Esophagus muscularis mucosa (tissue), 4 donors: Measurements from ENCODE around the gene PHF2. TPM values are rescaled to one million over a fixed set of nuclear protein-coding genes. Genes with fewer than 3 reads are reported as not detected.

Experiments
- DNase-seq: peaks from one replicate; pipeline ENCODE4 v3.0.0-alpha.2; 2017; ENCODE audit errors: extremely low spot score
- H3K27ac ChIP-seq, 4 donors: fragments of 200-600 bp; sonication (generic); replicated peaks in 1 of 4; 1 replicate in 3 of 4; 2 replicates in 1 of 4; pipeline ENCODE4 v1.5.1; 2016 to 2019; ENCODE audit warnings: mild to moderate bottlenecking in 1 of 4
- H3K27me3 ChIP-seq, 4 donors: fragments of 200-600 bp; sonication (generic); one replicate each; pipeline versions ENCODE4 v1.5.1 to v1.6.0; 2016 to 2019
- H3K36me3 ChIP-seq, 4 donors: fragments of 200-600 bp; sonication (generic); one replicate each; pipeline ENCODE4 v1.5.1; 2016 to 2019
- H3K4me1 ChIP-seq, 4 donors: fragments of 200-600 bp; sonication (generic); one replicate each; pipeline ENCODE4 v1.5.1; 2016 to 2019
- H3K4me3 ChIP-seq, 4 donors: fragments of 200-600 bp; sonication (generic); 1 replicate in 2 of 4; 2 replicates in 2 of 4; pipeline ENCODE4 v1.5.1; 2016 to 2019; ENCODE audit warnings: mild to moderate bottlenecking in 4 of 4, moderate library complexity in 1 of 4
- H3K9me3 ChIP-seq, 4 donors: fragments of 200-600 bp; sonication (generic); 1 replicate in 3 of 4; 2 replicates in 1 of 4; pipeline ENCODE4 v1.5.1; 2016 to 2019
- EP300 ChIP-seq: sonication (generic); formaldehyde crosslinking; IDR thresholded peaks from one replicate; pipeline ENCODE4 v1.6.1; 2017; ENCODE audit warnings: antibody characterized with exemption
- POLR2A ChIP-seq: fragments of 450-650 bp; IDR thresholded peaks from one replicate; pipeline ENCODE4 v1.6.1; 2017; ENCODE audit warnings: antibody characterized with exemption, moderate library complexity, mild to moderate bottlenecking, low read depth
- POLR2AphosphoS5 ChIP-seq, 2 donors: sonication (generic); formaldehyde crosslinking; IDR thresholded peaks; one replicate each; pipeline ENCODE4 v1.6.1; 2017; ENCODE audit warnings: antibody characterized with exemption in 2 of 2
- WGBS: methylation state at CpG from one replicate; pipeline ENCODE4 v1.1.5; 2018; 5-methylcytosine and 5-hydroxymethylcytosine counted together
- intact Hi-C: fragments of 100-400 bp; cut with DNase I; formaldehyde crosslinking; loops from one replicate; pipeline ENCODE4 v1.15.1; 2023
- total RNA-seq, 4 donors: library from RNA; depleted of rRNA; stranded (reverse); fragments of >200 nt; gene quantifications; one replicate each; pipeline versions ENCODE4 v1.1.0 to v1.2.1, GENCODE V29; 2016
- TF ChIP-seq, protein P1 (sequence below), 3 experiments: fragments of 200-600 bp in 2 of 3; fragments of 450-650 bp in 1 of 3; sonication (generic) in 2 of 3; IDR thresholded peaks; one replicate each; pipeline ENCODE4 v1.5.1; 2017 to 2019; ENCODE audit warnings: antibody characterized with exemption in 3 of 3, mild to moderate bottlenecking in 2 of 3, moderate library complexity in 1 of 3

The PHF2 gene
- total RNA-seq, 4 donors from 2014 or later: 35.7 to 53.5 (median 43.2) TPM

DNA sequence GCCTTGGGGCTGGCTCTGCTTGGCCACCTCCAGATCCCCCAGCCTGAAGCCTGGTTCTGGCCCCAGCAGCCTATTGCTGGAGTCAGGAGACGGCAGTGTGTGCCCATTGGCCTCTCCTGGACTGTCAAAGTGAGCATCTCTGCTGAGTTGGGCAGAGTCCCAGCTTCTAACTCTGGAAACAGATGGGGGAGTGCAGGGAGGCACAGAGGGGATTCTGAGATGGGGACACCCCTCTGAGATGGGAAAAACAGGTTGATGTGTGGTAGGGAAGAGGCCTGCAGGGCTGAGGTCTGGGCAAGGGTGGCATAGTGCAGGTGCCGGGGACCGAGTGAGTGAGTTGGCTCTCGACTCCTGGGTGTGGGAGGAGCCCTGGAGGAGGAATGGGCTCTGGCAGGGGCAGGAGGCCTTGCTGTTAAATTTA is 27.5 kb downstream of the PHF2 start:
- WGBS: 40% methylated on average over 4 of the region's 4 CpGs
- Histone ChIP-seq H3K4me1 (peaks cover 26 to 46% (median 33%) of the 10 kb centered on the region in 4 donors), H3K9me3 (peaks cover 0 to 15% (median 4%) of the 10 kb centered on the region in 4 donors), H3K27me3 (no peaks in the 10 kb centered on the region), H3K4me3 (no peak overlapping the region), H3K27ac (no peak overlapping the region), H3K36me3 (no peaks in the 10 kb centered on the region)
- no peak for TF ChIP-seq EP300
- TF ChIP-seq POLR2A: no peak
- no peak for DNase-seq
- intact Hi-C loops: no loop called here

- Histone ChIP-seq H3K27ac (no peak overlapping the region), H3K4me1 (peaks cover 3 to 23% (median 13%) of the 10 kb centered on the region in 4 donors), H3K27me3 (no peaks in the 10 kb centered on the region), H3K9me3 (peaks cover 0 to 29% (median 17%) of the 10 kb centered on the region in 4 donors), H3K4me3 (no peak overlapping the region), H3K36me3 (peaks cover 0 to 3% (median 0%) of the 10 kb centered on the region in 4 donors)
- TF ChIP-seq EP300 (no peak), POLR2A (no peak), POLR2AphosphoS5 (IDR thresholded peaks at IDR 0.05) (no peak)
- TF ChIP-seq, protein P1, sequence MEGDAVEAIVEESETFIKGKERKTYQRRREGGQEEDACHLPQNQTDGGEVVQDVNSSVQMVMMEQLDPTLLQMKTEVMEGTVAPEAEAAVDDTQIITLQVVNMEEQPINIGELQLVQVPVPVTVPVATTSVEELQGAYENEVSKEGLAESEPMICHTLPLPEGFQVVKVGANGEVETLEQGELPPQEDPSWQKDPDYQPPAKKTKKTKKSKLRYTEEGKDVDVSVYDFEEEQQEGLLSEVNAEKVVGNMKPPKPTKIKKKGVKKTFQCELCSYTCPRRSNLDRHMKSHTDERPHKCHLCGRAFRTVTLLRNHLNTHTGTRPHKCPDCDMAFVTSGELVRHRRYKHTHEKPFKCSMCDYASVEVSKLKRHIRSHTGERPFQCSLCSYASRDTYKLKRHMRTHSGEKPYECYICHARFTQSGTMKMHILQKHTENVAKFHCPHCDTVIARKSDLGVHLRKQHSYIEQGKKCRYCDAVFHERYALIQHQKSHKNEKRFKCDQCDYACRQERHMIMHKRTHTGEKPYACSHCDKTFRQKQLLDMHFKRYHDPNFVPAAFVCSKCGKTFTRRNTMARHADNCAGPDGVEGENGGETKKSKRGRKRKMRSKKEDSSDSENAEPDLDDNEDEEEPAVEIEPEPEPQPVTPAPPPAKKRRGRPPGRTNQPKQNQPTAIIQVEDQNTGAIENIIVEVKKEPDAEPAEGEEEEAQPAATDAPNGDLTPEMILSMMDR (IDR thresholded peaks at IDR 0.05): no peak
- 65% methylated on average over 3 of the region's 3 CpGs for WGBS
- DNase-seq: no peak
- intact Hi-C loops: no loop called here
Observed at GRCh38 chr9:93606187-93606586, 29.8 kb downstream of the PHF2 start.

DNA sequence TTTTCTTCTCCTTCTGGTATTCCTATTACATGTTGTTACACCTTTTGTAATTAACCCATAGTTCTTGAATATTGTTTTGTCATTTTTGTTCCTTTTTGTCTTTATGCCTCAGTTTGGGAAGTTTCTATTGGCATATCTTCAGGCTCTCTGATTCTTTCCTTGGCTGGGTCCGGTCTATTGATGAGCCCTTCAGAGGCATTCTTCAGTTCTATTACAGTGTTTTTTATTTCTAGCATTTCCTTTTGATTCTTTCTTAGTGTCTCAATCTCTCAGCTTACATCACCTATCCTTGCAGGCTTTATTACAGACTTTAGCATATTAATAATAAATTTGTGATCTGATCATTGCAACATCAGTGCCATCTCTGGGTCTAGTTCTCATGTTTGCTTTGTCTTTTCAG is 33.8 kb downstream of the PHF2 start:
- Histone ChIP-seq H3K27ac (no peak overlapping the region), H3K9me3 (peaks cover 0 to 29% (median 17%) of the 10 kb centered on the region in 4 donors), H3K27me3 (no peaks in the 10 kb centered on the region), H3K4me1 (peaks cover 18 to 28% (median 22%) of the 10 kb centered on the region in 4 donors), H3K36me3 (peaks cover 0 to 3% (median 0%) of the 10 kb centered on the region in 4 donors), H3K4me3 (no peak overlapping the region)
- TF ChIP-seq, protein P1 (IDR thresholded peaks at IDR 0.05): no peak
- TF ChIP-seq EP300 (no peak), POLR2AphosphoS5 (IDR thresholded peaks at IDR 0.05) (no peak), POLR2A (no peak)
- intact Hi-C loops: no loop called here
- WGBS: 100% methylated on average over 1 of the region's 1 CpG
- DNase-seq: no peak

DNA sequence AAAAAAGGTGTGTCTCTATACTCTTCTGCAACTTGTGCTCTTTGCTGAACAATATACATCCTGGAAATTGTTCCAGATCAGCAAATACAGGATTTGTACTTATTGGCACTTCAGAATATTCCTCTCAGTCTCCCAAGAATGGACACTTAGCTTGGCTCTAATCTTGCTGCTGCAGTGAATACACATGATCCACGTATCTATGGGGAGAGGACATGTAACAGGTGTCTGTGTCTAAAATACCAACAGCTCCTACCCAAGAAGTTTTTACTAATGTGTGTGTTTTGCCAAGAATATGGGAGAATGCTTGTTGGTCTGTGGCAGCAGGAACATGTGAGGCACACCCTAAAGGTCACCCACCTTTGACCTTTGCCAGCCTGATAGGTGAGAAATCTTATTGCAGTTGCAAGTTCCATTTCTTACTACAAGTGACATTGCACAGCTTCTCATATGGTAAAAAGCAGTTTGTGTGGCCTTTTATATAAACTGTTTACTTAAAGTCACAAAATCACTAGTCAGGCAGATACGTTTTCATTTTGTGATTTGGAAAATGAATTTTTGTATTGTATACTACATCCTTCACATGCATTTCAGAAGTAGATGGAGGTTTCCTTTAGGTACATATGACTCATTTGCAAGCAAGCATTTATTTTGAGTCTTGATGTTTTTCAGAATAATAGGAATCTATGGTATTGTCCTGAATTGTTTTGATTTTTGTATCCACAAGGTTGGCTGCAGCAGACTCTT is 35.8 kb downstream of the PHF2 start:
- peaks cover 27 to 36% (median 29%) of the 10 kb centered on the region in 4 donors for H3K4me1 ChIP-seq
- intact Hi-C loops: no loop called here

GRCh38 chr9:93612796-93613154 is 36.4 kb downstream of the PHF2 start:
- intact Hi-C loops: no loop called here
- Histone ChIP-seq H3K4me3 (no peak overlapping the region), H3K9me3 (peaks cover 0 to 21% (median 16%) of the 10 kb centered on the region in 4 donors), H3K27ac (no peak overlapping the region), H3K27me3 (no peaks in the 10 kb centered on the region), H3K4me1 (peaks cover 29 to 42% (median 35%) of the 10 kb centered on the region in 4 donors), H3K36me3 (peaks cover 0 to 4% (median 0%) of the 10 kb centered on the region in 4 donors)
- TF ChIP-seq, protein P1 (IDR thresholded peaks at IDR 0.05): no peak
- no peak for TF ChIP-seq EP300
- no peak for TF ChIP-seq POLR2A
- TF ChIP-seq POLR2AphosphoS5 (IDR thresholded peaks at IDR 0.05): no peak
- no peak for DNase-seq
- WGBS: 60% methylated on average over 5 of the region's 5 CpGs

More for the DNA sequence above, 35.8 kb downstream of the PHF2 start:
- no peaks in the 10 kb centered on the region for H3K27me3 ChIP-seq
- WGBS: 32% methylated on average over 2 of the region's 2 CpGs
- H3K4me3 ChIP-seq: no peak overlapping the region
- TF ChIP-seq POLR2A (no peak), POLR2AphosphoS5 (IDR thresholded peaks at IDR 0.05) (no peak)
- H3K36me3 ChIP-seq: peaks cover 0 to 3% (median 0%) of the 10 kb centered on the region in 4 donors
- H3K9me3 ChIP-seq: peaks cover 0 to 27% (median 17%) of the 10 kb centered on the region in 4 donors
- no peak overlapping the region for H3K27ac ChIP-seq
- no peak for DNase-seq
